ENCODE measurements around the gene MAP2K5. TPM values are rescaled to one million over a fixed set of nuclear protein-coding genes. Genes with fewer than 3 reads are reported as not detected.

Gene MAP2K5
- total RNA-seq, 4 donors from 2014 or later, result 10.2 to 13.8 (median 11.9) TPM

- WGBS, 2 donors, result 90% methylated on average over 2 to 5 of the region's 5 CpGs
- TF ChIP-seq EP300 (IDR thresholded peaks at IDR 0.05) (no peak), POLR2A (IDR thresholded peaks at IDR 0.05) (no peak)
- TF ChIP-seq, protein P1, sequence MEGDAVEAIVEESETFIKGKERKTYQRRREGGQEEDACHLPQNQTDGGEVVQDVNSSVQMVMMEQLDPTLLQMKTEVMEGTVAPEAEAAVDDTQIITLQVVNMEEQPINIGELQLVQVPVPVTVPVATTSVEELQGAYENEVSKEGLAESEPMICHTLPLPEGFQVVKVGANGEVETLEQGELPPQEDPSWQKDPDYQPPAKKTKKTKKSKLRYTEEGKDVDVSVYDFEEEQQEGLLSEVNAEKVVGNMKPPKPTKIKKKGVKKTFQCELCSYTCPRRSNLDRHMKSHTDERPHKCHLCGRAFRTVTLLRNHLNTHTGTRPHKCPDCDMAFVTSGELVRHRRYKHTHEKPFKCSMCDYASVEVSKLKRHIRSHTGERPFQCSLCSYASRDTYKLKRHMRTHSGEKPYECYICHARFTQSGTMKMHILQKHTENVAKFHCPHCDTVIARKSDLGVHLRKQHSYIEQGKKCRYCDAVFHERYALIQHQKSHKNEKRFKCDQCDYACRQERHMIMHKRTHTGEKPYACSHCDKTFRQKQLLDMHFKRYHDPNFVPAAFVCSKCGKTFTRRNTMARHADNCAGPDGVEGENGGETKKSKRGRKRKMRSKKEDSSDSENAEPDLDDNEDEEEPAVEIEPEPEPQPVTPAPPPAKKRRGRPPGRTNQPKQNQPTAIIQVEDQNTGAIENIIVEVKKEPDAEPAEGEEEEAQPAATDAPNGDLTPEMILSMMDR (IDR thresholded peaks at IDR 0.05), result no peak
Measured at GRCh38 chr15:67809441-67809840, 266.9 kb downstream of the MAP2K5 start.

GRCh38 chr15:67809866-67810265 is 267.4 kb downstream of the MAP2K5 start:
- Histone ChIP-seq H3K4me1 (no peaks in the 10 kb centered on the region), H3K27me3 (peaks cover 0 to 22% of the 10 kb centered on the region in 2 donors), H3K36me3 (peaks cover 0 to 81% (median 0%) of the 10 kb centered on the region in 3 donors), H3K9me3 (peaks cover 0 to 4% (median 0%) of the 10 kb centered on the region in 4 donors), H3K27ac (no peak overlapping the region), H3K4me3 (no peak overlapping the region)
- TF ChIP-seq EP300 (IDR thresholded peaks at IDR 0.05), result no peak
- TF ChIP-seq POLR2A (IDR thresholded peaks at IDR 0.05), result no peak
- 72 to 75% methylated on average over 6 of the region's 6 CpGs for WGBS, 2 donors
- no peak for DNase-seq (ENCODE audit: low spot score in 2 of 2)

More at GRCh38 chr15:67809441-67809840, 266.9 kb downstream of the MAP2K5 start:
- no peaks in the 10 kb centered on the region for H3K4me1 ChIP-seq
- H3K27me3 ChIP-seq, result peaks cover 0 to 18% of the 10 kb centered on the region in 2 donors
- H3K4me3 ChIP-seq, result no peak overlapping the region
- H3K27ac ChIP-seq, result no peak overlapping the region
- peaks cover 0 to 80% (median 0%) of the 10 kb centered on the region in 3 donors for H3K36me3 ChIP-seq
- DNase-seq (ENCODE audit: low spot score in 2 of 2), result no peak
- H3K9me3 ChIP-seq, result no peaks in the 10 kb centered on the region

- TF ChIP-seq POLR2A (IDR thresholded peaks at IDR 0.05), result no peak
- TF ChIP-seq EP300 (IDR thresholded peaks at IDR 0.05), result no peak
- TF ChIP-seq, protein P1 (IDR thresholded peaks at IDR 0.05), result no peak
- Histone ChIP-seq H3K27me3 (peaks cover 0 to 45% of the 10 kb centered on the region in 2 donors), H3K27ac (no peak overlapping the region), H3K4me1 (no peaks in the 10 kb centered on the region), H3K36me3 (peaks cover 0 to 69% (median 0%) of the 10 kb centered on the region in 3 donors), H3K4me3 (no peak overlapping the region), H3K9me3 (peaks cover 0 to 25% (median 2%) of the 10 kb centered on the region in 4 donors)
- no peak for DNase-seq (ENCODE audit: low spot score in 2 of 2)
- WGBS, 2 donors, result 59% methylated on average over 11 of the region's 11 CpGs
Measured at GRCh38 chr15:67812241-67812644, 269.7 kb downstream of the MAP2K5 start.

DNA sequence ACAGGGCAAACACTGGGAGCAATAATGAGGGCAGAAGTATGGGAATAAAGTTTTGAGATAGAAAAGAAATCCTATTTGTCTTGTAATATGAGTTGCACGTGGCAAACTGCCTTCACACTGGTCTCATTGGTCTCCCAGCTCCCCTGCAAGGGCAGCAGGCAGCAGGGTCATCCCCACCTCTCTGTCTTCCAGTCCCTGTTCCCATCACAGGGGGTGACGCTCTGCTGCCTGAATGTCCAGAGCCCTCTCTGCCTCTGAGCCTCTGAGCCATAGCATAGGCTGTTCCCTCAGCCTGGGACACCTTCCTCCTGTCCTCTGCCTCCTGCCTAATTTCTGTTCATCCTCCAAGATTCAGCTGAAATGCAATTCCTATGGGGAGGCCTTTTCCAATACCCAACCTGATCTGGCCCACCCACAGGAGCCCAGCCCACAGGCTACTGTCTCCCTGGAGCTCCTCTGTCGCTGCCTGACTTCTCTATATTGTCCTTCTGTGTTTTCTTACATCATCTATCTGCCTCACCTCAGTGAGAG is 270.7 kb downstream of the MAP2K5 start:
- Histone ChIP-seq H3K36me3 (peaks cover 0 to 60% (median 0%) of the 10 kb centered on the region in 3 donors), H3K9me3 (peaks cover 0 to 25% (median 2%) of the 10 kb centered on the region in 4 donors), H3K27me3 (peaks cover 0 to 54% of the 10 kb centered on the region in 2 donors), H3K4me1 (no peaks in the 10 kb centered on the region), H3K27ac (no peak overlapping the region), H3K4me3 (no peak overlapping the region)
- 71 to 79% methylated on average over 3 of the region's 3 CpGs for WGBS, 2 donors
- TF ChIP-seq POLR2A (IDR thresholded peaks at IDR 0.05) (no peak), EP300 (IDR thresholded peaks at IDR 0.05) (no peak)
- TF ChIP-seq, protein P1 (IDR thresholded peaks at IDR 0.05), result no peak
- DNase-seq (ENCODE audit: low spot score in 2 of 2), result no peak

DNA sequence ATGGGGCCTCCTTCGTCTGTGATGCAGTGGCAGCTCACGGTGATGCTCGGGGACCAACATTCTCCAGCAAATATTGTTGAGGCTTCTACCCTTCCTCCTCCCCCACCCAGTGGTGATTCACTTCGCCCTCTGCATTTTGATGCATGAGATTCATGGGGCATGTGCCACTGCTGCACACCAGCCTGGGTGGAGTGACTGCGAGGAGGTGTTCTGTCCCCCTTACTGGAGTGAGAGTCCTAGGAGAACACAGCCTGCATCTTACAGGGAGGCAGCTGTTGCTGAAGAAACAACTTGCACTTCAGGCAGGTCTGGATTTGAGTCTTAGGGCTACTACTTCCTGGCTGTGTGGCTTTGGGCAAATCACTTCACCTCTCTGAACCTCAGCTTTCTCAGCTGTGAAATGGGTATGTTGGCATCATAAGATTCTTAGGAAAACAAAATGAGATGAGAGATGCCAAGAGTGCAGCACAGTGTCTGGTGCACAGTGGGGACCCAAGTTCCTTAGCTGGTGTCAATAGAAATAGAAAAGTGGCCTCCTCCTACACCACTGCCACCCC is 272.6 kb downstream of the MAP2K5 start:
- Histone ChIP-seq H3K9me3 (peaks cover 0 to 25% (median 2%) of the 10 kb centered on the region in 4 donors), H3K36me3 (peaks cover 0 to 42% (median 0%) of the 10 kb centered on the region in 3 donors), H3K27me3 (peaks cover 0 to 74% of the 10 kb centered on the region in 2 donors), H3K4me3 (no peak overlapping the region), H3K27ac (no peak overlapping the region), H3K4me1 (peaks cover 0 to 9% (median 0%) of the 10 kb centered on the region in 4 donors)
- no peak for TF ChIP-seq POLR2A (IDR thresholded peaks at IDR 0.05)
- TF ChIP-seq, protein P1 (IDR thresholded peaks at IDR 0.05), result no peak
- no peak for TF ChIP-seq EP300 (IDR thresholded peaks at IDR 0.05)
- 80 to 96% methylated on average over 4 to 5 of the region's 5 CpGs for WGBS, 2 donors
- no peak for DNase-seq (ENCODE audit: low spot score in 2 of 2)

All from tibial nerve (tissue), 4 donors.